Colonic mucosa (tissue), 4 donors: Measurements from ENCODE around the gene ARMC9. TPM values are rescaled to one million over a fixed set of nuclear protein-coding genes. Genes with fewer than 3 reads are reported as not detected.
A peak's percentile ranks its signal among the peaks of the same experiment; 100 is the strongest.

Experiments
- DNase-seq: peaks from one replicate; pipeline ENCODE4 v3.0.0-alpha.2; 2020
- H3K27ac ChIP-seq: fragments of 200-600 bp; one replicate; pipeline ENCODE4 v1.8.0; 2021
- H3K27me3 ChIP-seq: fragments of 200-600 bp; one replicate; pipeline ENCODE4 v1.8.0; 2021
- H3K36me3 ChIP-seq: fragments of 200-600 bp; one replicate; pipeline ENCODE4 v1.8.0; 2021
- H3K4me1 ChIP-seq: fragments of 200-600 bp; one replicate; pipeline ENCODE4 v1.8.0; 2021; ENCODE audit warnings: mild to moderate bottlenecking
- H3K4me3 ChIP-seq: fragments of 200-600 bp; one replicate; pipeline ENCODE4 v1.8.0; 2021
- H3K9ac ChIP-seq, 2 donors: one replicate each; pipeline ENCODE4 v1.7.0; 2013; ENCODE audit warnings: control low read depth in 2 of 2, low read depth in 2 of 2, low read length in 2 of 2
- H3K9me3 ChIP-seq: fragments of 200-600 bp; one replicate; pipeline ENCODE4 v1.8.0; 2021
- CTCF ChIP-seq: fragments of 200-600 bp; IDR thresholded peaks from one replicate; pipeline ENCODE4 v1.8.0; 2022; ENCODE audit warnings: antibody characterized with exemption, mild to moderate bottlenecking
- intact Hi-C: fragments of 100-400 bp; cut with DNase I; formaldehyde crosslinking; loops from one replicate; pipeline ENCODE4 v1.14.1; 2022
- total RNA-seq, 2 donors: library from RNA; stranded (reverse); fragmentation: NEBNext Ultra II Directional in 1 of 2; extraction: Animal tissue kit (Norgen Biotek cat#: 25700) in 1 of 2; gene quantifications; one replicate each; pipeline ENCODE4 v1.2.1, GENCODE V29; 2021
- donor health status: healthy.
- donor health status: DM: no; HTN: no; CAD: no.
- donor health status: DM: no; HTN: no; CAD: no.

ARMC9 gene
- total RNA-seq, 2 donors from 2014 or later: 9.8 to 17.2 TPM

- intact Hi-C loops: loop anchor here (5.0 kb wide), 2 partner anchors 49 to 311 kb away; partner anchors contain the start of gene NCL
- no peak for TF ChIP-seq CTCF
- H3K27me3 ChIP-seq: no peaks in the 10 kb centered on the region
- peak overlapping the region; percentile 86 for H3K27ac ChIP-seq
- H3K36me3 ChIP-seq: no peaks in the 10 kb centered on the region
- DNase-seq: peak; percentile 60
- no peaks in the 10 kb centered on the region for H3K9me3 ChIP-seq
- peaks cover 4% of the 10 kb centered on the region for H3K4me1 ChIP-seq
- peak overlapping the region; percentile 7 for H3K4me3 ChIP-seq
- peak overlapping the region in 1 of 2 donors; percentile 85 for H3K9ac ChIP-seq
Observed at GRCh38 chr2:231413456-231413855, 215.0 kb downstream of the ARMC9 start.

- no peaks in the 10 kb centered on the region for H3K9me3 ChIP-seq
- peak overlapping the region in 1 of 2 donors; percentile 85 for H3K9ac ChIP-seq
- peak; percentile 84 for DNase-seq
- H3K4me3 ChIP-seq: no peak overlapping the region
- H3K27me3 ChIP-seq: no peaks in the 10 kb centered on the region
- TF ChIP-seq CTCF: no peak
- intact Hi-C loops: loop anchor here (5.0 kb wide), 2 partner anchors 48 to 312 kb away; partner anchors contain the start of gene NCL
- peaks cover 4% of the 10 kb centered on the region for H3K4me1 ChIP-seq
- peak overlapping the region; percentile 86 for H3K27ac ChIP-seq
- H3K36me3 ChIP-seq: no peaks in the 10 kb centered on the region
Observed at GRCh38 chr2:231413921-231414476, 215.6 kb downstream of the ARMC9 start.

- peak; percentile 66 for DNase-seq
- no peak overlapping the region for H3K9ac ChIP-seq
- peak overlapping the region; percentile 86 for H3K27ac ChIP-seq
- H3K36me3 ChIP-seq: no peaks in the 10 kb centered on the region
- no peaks in the 10 kb centered on the region for H3K27me3 ChIP-seq
- H3K9me3 ChIP-seq: no peaks in the 10 kb centered on the region
- H3K4me1 ChIP-seq: peaks cover 4% of the 10 kb centered on the region
- TF ChIP-seq CTCF: no peak
- H3K4me3 ChIP-seq: no peak overlapping the region
- intact Hi-C loops: no loop called here
Observed at GRCh38 chr2:231415029-231415428, 216.6 kb downstream of the ARMC9 start.

GRCh38 chr2:231418820-231419640, 220.6 kb downstream of the ARMC9 start:
- Histone ChIP-seq H3K4me1 (no peaks in the 10 kb centered on the region), H3K9ac (no peak overlapping the region), H3K9me3 (no peaks in the 10 kb centered on the region), H3K27ac (no peak overlapping the region), H3K36me3 (no peaks in the 10 kb centered on the region), H3K4me3 (no peak overlapping the region), H3K27me3 (no peaks in the 10 kb centered on the region)
- no peak for TF ChIP-seq CTCF
- DNase-seq: no peak
- intact Hi-C loops: no loop called here

GRCh38 chr2:231421051-231421580, 222.7 kb downstream of the ARMC9 start:
- H3K4me3 ChIP-seq: no peak overlapping the region
- TF ChIP-seq CTCF: no peak
- H3K9me3 ChIP-seq: no peaks in the 10 kb centered on the region
- H3K27ac ChIP-seq: no peak overlapping the region
- no peak for DNase-seq
- no peaks in the 10 kb centered on the region for H3K4me1 ChIP-seq
- no peaks in the 10 kb centered on the region for H3K36me3 ChIP-seq
- H3K9ac ChIP-seq: no peak overlapping the region
- intact Hi-C loops: no loop called here
- H3K27me3 ChIP-seq: no peaks in the 10 kb centered on the region
